K562 (cell line): ENCODE measurements around the gene SZT2. TPM values are rescaled to one million over a fixed set of nuclear protein-coding genes. Genes with fewer than 3 reads are reported as not detected.

Source experiments
- CBFA2T3 ChIP-seq: fragments of 450-650 bp; IDR thresholded peaks from 2 replicates; pipeline ENCODE4 v1.6.1; 2017
- ETV1 ChIP-seq: fragments of 450-650 bp; conservative IDR thresholded peaks from 2 replicates; pipeline ENCODE4 v1.6.1; 2016; ENCODE audit warnings: missing genetic modification characterization, control low read depth, low read depth, missing compliant biosample characterization
- HDAC3 ChIP-seq: fragments of 450-650 bp; IDR thresholded peaks from 2 replicates; pipeline ENCODE4 v1.6.1; 2018; ENCODE audit warnings: borderline replicate concordance, mild to moderate bottlenecking, moderate library complexity; ENCODE audit not compliant: partially characterized antibody
- HNRNPUL1 ChIP-seq: fragments of 200-400 bp; formaldehyde crosslinking; IDR thresholded peaks from 2 replicates; pipeline ENCODE4 v1.6.1; 2017; ENCODE audit warnings: low read length
- NCOR1 ChIP-seq: fragments of 450-650 bp; IDR thresholded peaks from 2 replicates; pipeline ENCODE4 v1.6.1; 2016; ENCODE audit warnings: mild to moderate bottlenecking, moderate library complexity
- PCBP1 ChIP-seq: fragments of 200-400 bp; formaldehyde crosslinking; IDR thresholded peaks from 2 replicates; pipeline ENCODE4 v1.6.1; 2018; ENCODE audit warnings: mild to moderate bottlenecking, low read depth, low read length; ENCODE audit not compliant: poor library complexity, severe bottlenecking
- STAT6 ChIP-seq: sonication (generic); formaldehyde crosslinking; IDR thresholded peaks from 2 replicates; pipeline ENCODE4 v1.8.1; 2023; ENCODE audit warnings: mild to moderate bottlenecking, missing genetic modification reagents
- TAL1 ChIP-seq: fragments of 450-650 bp; IDR thresholded peaks from 2 replicates; pipeline ENCODE4 v1.6.1; 2016; ENCODE audit warnings: mild to moderate bottlenecking
- TEAD4 ChIP-seq, 2 experiments: sonication (generic) in 1 of 2; formaldehyde crosslinking in 1 of 2; IDR thresholded peaks; 2 replicates each; pipeline versions ENCODE4 v1.6.1 to v1.8.0; 2012 to 2022; ENCODE audit warnings: borderline replicate concordance in 1 of 2, inconsistent platforms in 1 of 2, low read length in 1 of 2, mild to moderate bottlenecking in 1 of 2, missing genetic modification reagents in 1 of 2
- TRIM24 ChIP-seq, 2 experiments: fragments of 450-650 bp; IDR thresholded peaks; 2 replicates each; pipeline ENCODE4 v1.6.1; 2016
- polyA plus RNA-seq, 8 experiments: library from polyadenylated mRNA; depleted of rRNA in 4 of 8; stranded (reverse) in 5 of 8; unstranded in 3 of 8; fragments of >200 nt; fragmentation: Nextera tagmentation in 2 of 8; fragmentation: Illumina TruSeq in 1 of 8; extraction: Ambion mirVana in 2 of 8; extraction: Trizol in 1 of 8; gene quantifications; 2 replicates each; pipeline versions ENCODE4 v1.2.1 to v1.2.3, GENCODE V29; 2011 to 2014; ENCODE audit warnings: inconsistent platforms in 1 of 8, missing spikeins in 1 of 8
- total RNA-seq, 7 experiments: library from RNA; depleted of rRNA in 6 of 7; stranded (reverse); fragments of >200 nt in 6 of 7; fragmentation: Illumina TruSeq in 2 of 7; extraction: Trizol in 2 of 7; gene quantifications; 2 replicates each; pipeline versions ENCODE4 v1.2.1 to v1.2.3, GENCODE V29; 2011 to 2021; ENCODE audit warnings: low replicate concordance in 1 of 7

SZT2 gene
- total and polyA plus RNA-seq, 9 of the 15 experiments (the other 6 are each of a cell fraction or from before 2014, with no cell fraction given), result 0.88 to 31.0 (median 12.8) TPM

GRCh38 chr1:43495204-43495603 lies 105.5 kb downstream of the SZT2 start (continued):
- TF ChIP-seq STAT6 (CRISPR knock-in tag), result no peak
- TF ChIP-seq CBFA2T3, result peak; percentile 83
- no peak for TF ChIP-seq HNRNPUL1
- peak; percentile 54 for TF ChIP-seq TEAD4 (IDR thresholded peaks at IDR 0.05; ENCODE audit: low read length)
- TF ChIP-seq TEAD4 (CRISPR knock-in tag; IDR thresholded peaks at IDR 0.05; ENCODE audit: borderline replicate concordance), result no peak
- peak; percentile 65 for TF ChIP-seq TAL1
- no peak for TF ChIP-seq PCBP1
- TF ChIP-seq TRIM24 (IDR thresholded peaks at IDR 0.05), result 0 out of 4 replicates have a peak, but pooled peaks of 1 of the 2 experiments have one; percentile 25
- TF ChIP-seq NCOR1, result peak; percentile 36; the same call in 1 of the 2 replicates
- TF ChIP-seq HDAC3, result no peak
- TF ChIP-seq ETV1 (tag), result 0 out of 2 replicates have a peak, but pooled peaks have one; percentile 32
